Astrocyte of the spinal cord (primary cell): ENCODE measurements around the gene SLC22A4.

ENCODE experiments used
- DNase-seq: peaks from one replicate; pipeline ENCODE4 v3.0.0; 2011; ENCODE audit warnings: low read depth, low spot score
- H3K4me3 ChIP-seq: 2 replicates; pipeline ENCODE4 v1.5.1; 2011; ENCODE audit warnings: low read depth, mild to moderate bottlenecking, low read length, moderate library complexity
- CTCF ChIP-seq: IDR thresholded peaks from 2 replicates; pipeline ENCODE4 v1.5.1; 2012; ENCODE audit warnings: low read depth, mild to moderate bottlenecking, low read length, inconsistent platforms
- in situ Hi-C: cut with HindIII; loops from 2 replicates; pipeline ENCODE4 v1.10.0; 2017; ENCODE audit warnings: low sequenced_read_pairs

Gene SLC22A4

GRCh38 chr5:132321109-132321721 is 27.0 kb downstream of the SLC22A4 start:
- in situ Hi-C loops: no loop called here

GRCh38 chr5:132322266-132322665 is 28.1 kb downstream of the SLC22A4 start:
- no peak overlapping the region for H3K4me3 ChIP-seq
- in situ Hi-C loops: no loop called here
- no peak for DNase-seq
- no peak for TF ChIP-seq CTCF

More at GRCh38 chr5:132321109-132321721, 27.0 kb downstream of the SLC22A4 start:
- DNase-seq: no peak
- no peak for TF ChIP-seq CTCF
- H3K4me3 ChIP-seq: no peak overlapping the region

GRCh38 chr5:132323202-132323601 is 29.0 kb downstream of the SLC22A4 start:
- DNase-seq: no peak
- in situ Hi-C loops: no loop called here
- no peak for TF ChIP-seq CTCF
- no peak overlapping the region for H3K4me3 ChIP-seq

- in situ Hi-C loops: no loop called here
- no peak for DNase-seq
- TF ChIP-seq CTCF: no peak
- H3K4me3 ChIP-seq: no peak overlapping the region
These were observed 31.5 kb downstream of the SLC22A4 start for GRCh38 chr5:132325691-132326090.

- in situ Hi-C loops: no loop called here
- TF ChIP-seq CTCF: no peak
- no peak overlapping the region for H3K4me3 ChIP-seq
- no peak for DNase-seq
These were observed 33.2 kb downstream of the SLC22A4 start for GRCh38 chr5:132327252-132327955.

- no peak overlapping the region for H3K4me3 ChIP-seq
- DNase-seq: peak; percentile 15
- in situ Hi-C loops: no loop called here
- no peak for TF ChIP-seq CTCF
These were observed 40.6 kb downstream of the SLC22A4 start for GRCh38 chr5:132334812-132335211.
